Right lobe of liver (tissue), 6 donors: Measurements from ENCODE around the gene TTLL4. TPM values are rescaled to one million over a fixed set of nuclear protein-coding genes. Genes with fewer than 3 reads are reported as not detected.
"Not testable (repeated sequence)": the region's sequence is repeated elsewhere in the genome, so short reads cannot be mapped to it uniquely, and the experiment has no call there.

Experiments used
- ATAC-seq, 4 donors: fragments of 200-7000 bp; cut with Tn5 transposase; one replicate each; pipeline ENCODE4 v1.9.1; 2020; ENCODE audit warnings: mild to moderate bottlenecking in 4 of 4, moderate library complexity in 4 of 4
- DNase-seq, 3 donors: peaks; one replicate each; pipeline ENCODE4 v3.0.0-alpha.2; 2020
- H3K27ac ChIP-seq, 3 donors: fragments of 200-600 bp; one replicate each; pipeline ENCODE4 v1.8.0; 2022
- H3K27me3 ChIP-seq, 2 donors: fragments of 200-600 bp; one replicate each; pipeline ENCODE4 v1.8.0; 2022
- H3K36me3 ChIP-seq, 4 donors: fragments of 200-600 bp; sonication (generic) in 1 of 4; one replicate each; pipeline versions ENCODE4 v1.5.1 to v1.8.0; 2017 to 2022; ENCODE audit warnings: control low read depth in 1 of 4
- H3K4me1 ChIP-seq, 4 donors: fragments of 200-600 bp; sonication (generic) in 1 of 4; one replicate each; pipeline versions ENCODE4 v1.5.1 to v1.8.0; 2017 to 2022; ENCODE audit warnings: control low read depth in 1 of 4
- H3K4me3 ChIP-seq, 3 donors: fragments of 200-600 bp; one replicate each; pipeline ENCODE4 v1.8.0; 2022
- H3K9me3 ChIP-seq, 4 donors: fragments of 200-600 bp; sonication (generic) in 1 of 4; one replicate each; pipeline versions ENCODE4 v1.5.1 to v1.8.0; 2017 to 2022; ENCODE audit warnings: control low read depth in 1 of 4
- CTCF ChIP-seq, 4 donors: fragments of 200-600 bp in 3 of 4; fragments of 450-650 bp in 1 of 4; IDR thresholded peaks; one replicate each; pipeline versions ENCODE4 v1.5.1 to v1.8.0; 2016 to 2022; ENCODE audit warnings: antibody characterized with exemption in 4 of 4, mild to moderate bottlenecking in 2 of 4
- POLR2A ChIP-seq: fragments of 450-650 bp; IDR thresholded peaks from one replicate; pipeline ENCODE4 v1.6.1; 2017; ENCODE audit warnings: antibody characterized with exemption, mild to moderate bottlenecking
- WGBS: methylation state at CpG from one replicate; pipeline ENCODE4 v1.1.6; 2018; ENCODE audit warnings: low coverage, low lambda C conversion rate; ENCODE audit not compliant: insufficient coverage; ENCODE audit errors: missing lambda C conversion rate; 5-methylcytosine and 5-hydroxymethylcytosine counted together
- intact Hi-C, 2 donors: fragments of 100-400 bp; cut with DNase I; formaldehyde crosslinking; loops; one replicate each; pipeline versions ENCODE4 v1.11.2 to v1.14.1; 2022
- total RNA-seq, 6 experiments: library from RNA; depleted of rRNA in 2 of 6; stranded (reverse); fragments of >200 nt in 2 of 6; fragmentation: NEBNext Ultra II Directional in 3 of 6; extraction: Animal tissue kit (Norgen Biotek cat#: 25700) in 3 of 6; gene quantifications; one replicate each; pipeline versions ENCODE4 v1.1.0 to v1.2.4, GENCODE V29; 2016 to 2023
- donor health status: DM: no; HTN: yes; CAD: no.
- donor health status: DM: no; HTN: no; CAD: no.
- donor health status: DM: no; HTN: no; CAD: no.
- donor health status: DM: no; HTN: yes; CAD: no.
- donor health status: DM: no; HTN: yes; CAD: no.

Gene TTLL4
- total RNA-seq, 6 experiments from 2014 or later = 8.2 to 14.8 (median 11.6) TPM

- H3K9me3 ChIP-seq = no peaks in the 10 kb centered on the region
- peaks cover 0 to 63% (median 19%) of the 10 kb centered on the region in 4 donors for H3K4me1 ChIP-seq
- DNase-seq (peak; percentile 63 to 91 (median 82)), ATAC-seq (peak; percentile 79 to 91 (median 85))
- H3K27me3 ChIP-seq = no peaks in the 10 kb centered on the region
- intact Hi-C loops = no loop called here
- H3K27ac ChIP-seq = peak overlapping the region; percentile 51 to 92 (median 88)
- TF ChIP-seq POLR2A (peak; percentile 62), CTCF (IDR thresholded peaks at IDR 0.05) (no peak)
- H3K4me3 ChIP-seq = peak overlapping the region in 2 of 3 donors; percentile 24 to 27
- peaks cover 0 to 11% (median 1%) of the 10 kb centered on the region in 4 donors for H3K36me3 ChIP-seq
- WGBS = 27% methylated on average over 10 of the region's 10 CpGs
These were observed 45.2 kb downstream of the TTLL4 start for GRCh38 chr2:218755567-218756404.

GRCh38 chr2:218756599-218757377, 46.2 kb downstream of the TTLL4 start:
- no peaks in the 10 kb centered on the region for H3K27me3 ChIP-seq
- no peak overlapping the region for H3K4me3 ChIP-seq
- intact Hi-C loops = no loop called here
- 42% methylated on average over 6 of the region's 6 CpGs for WGBS
- no peaks in the 10 kb centered on the region for H3K9me3 ChIP-seq
- ATAC-seq (peak in 1 of 4 donors; percentile 2), DNase-seq (no peak)
- TF ChIP-seq CTCF (IDR thresholded peaks at IDR 0.05) (peak in 1 of 4 donors; percentile 12), POLR2A (no peak)
- peak overlapping the region; percentile 51 to 88 (median 88) for H3K27ac ChIP-seq
- H3K4me1 ChIP-seq = peaks cover 0 to 55% (median 19%) of the 10 kb centered on the region in 4 donors
- H3K36me3 ChIP-seq = peaks cover 0 to 11% (median 1%) of the 10 kb centered on the region in 4 donors

GRCh38 chr2:218761795-218762194, 51.2 kb downstream of the TTLL4 start:
- ATAC-seq (no peak), DNase-seq (no peak)
- Histone ChIP-seq H3K27ac (no peak overlapping the region), H3K27me3 (no peaks in the 10 kb centered on the region), H3K4me1 (peaks cover 0 to 25% (median 11%) of the 10 kb centered on the region in 4 donors), H3K9me3 (no peaks in the 10 kb centered on the region), H3K36me3 (no peaks in the 10 kb centered on the region), H3K4me3 (no peak overlapping the region)
- intact Hi-C loops = no loop called here
- TF ChIP-seq CTCF (IDR thresholded peaks at IDR 0.05) (no peak), POLR2A (no peak)
- 100% methylated on average over 1 of the region's 2 CpGs for WGBS

GRCh38 chr2:218772759-218773158, 62.1 kb downstream of the TTLL4 start:
- 87% methylated on average over 3 of the region's 5 CpGs for WGBS
- H3K4me1 ChIP-seq, intact Hi-C loops, ATAC-seq, DNase-seq, H3K9me3 ChIP-seq, H3K4me3 ChIP-seq, H3K27ac ChIP-seq, H3K36me3 ChIP-seq, H3K27me3 ChIP-seq: not testable (repeated sequence)

- Histone ChIP-seq H3K9me3 (no peaks in the 10 kb centered on the region), H3K4me1 (no peaks in the 10 kb centered on the region), H3K36me3 (no peaks in the 10 kb centered on the region), H3K4me3 (no peak overlapping the region), H3K27me3 (no peaks in the 10 kb centered on the region), H3K27ac (no peak overlapping the region)
- no peak for TF ChIP-seq POLR2A
- no peak for TF ChIP-seq CTCF (IDR thresholded peaks at IDR 0.05)
- intact Hi-C loops = no loop called here
- WGBS = 100% methylated on average over 2 of the region's 2 CpGs
- ATAC-seq = no peak
- no peak for DNase-seq
These were observed 63.2 kb downstream of the TTLL4 start for GRCh38 chr2:218773881-218774280.
